Cardiac muscle cell (in vitro differentiated cells and primary cell): ENCODE measurements around the gene SPINT3. TPM values are rescaled to one million over a fixed set of nuclear protein-coding genes. Genes with fewer than 3 reads are reported as not detected.
A peak's percentile ranks its signal among the peaks of the same experiment; 100 is the strongest.

Source experiments
- DNase-seq, 2 donors: peaks; one replicate each; pipeline versions ENCODE4 v3.0.0 to v3.0.0-alpha.2; 2010 to 2017; ENCODE audit warnings: low read depth in 1 of 2, low spot score in 1 of 2
- H3K27ac ChIP-seq: fragments of 200-600 bp; sonication (generic); 2 replicates; pipeline ENCODE4 v1.5.1; 2016
- H3K27me3 ChIP-seq: fragments of 200-600 bp; sonication (generic); 2 replicates; pipeline ENCODE4 v1.6.0; 2016; ENCODE audit warnings: control low read depth
- H3K36me3 ChIP-seq: fragments of 200-600 bp; sonication (generic); 2 replicates; pipeline ENCODE4 v1.5.1; 2016; ENCODE audit warnings: control low read depth
- H3K4me1 ChIP-seq: fragments of 200-600 bp; sonication (generic); 2 replicates; pipeline ENCODE4 v1.8.1; 2017; ENCODE audit warnings: low read depth, mild to moderate bottlenecking, mixed run types
- H3K4me3 ChIP-seq: fragments of 200-600 bp; sonication (generic); 2 replicates; pipeline ENCODE4 v1.5.1; 2016; ENCODE audit warnings: mild to moderate bottlenecking
- H3K9me3 ChIP-seq: fragments of 200-600 bp; sonication (generic); 2 replicates; pipeline ENCODE4 v1.5.1; 2017; ENCODE audit warnings: low read depth, mild to moderate bottlenecking, control low read depth
- CTCF ChIP-seq: IDR thresholded peaks from 2 replicates; pipeline ENCODE4 v1.5.1; 2012; ENCODE audit warnings: low read depth, mild to moderate bottlenecking, low read length
- polyA plus RNA-seq: library from polyadenylated mRNA; unstranded; fragments of >200 nt; fragmentation: Nextera tagmentation; extraction: Ambion mirVana; gene quantifications from 2 replicates; pipeline ENCODE4 v1.2.1, GENCODE V29; 2016
- total RNA-seq: library from RNA; depleted of rRNA; stranded (reverse); fragments of >200 nt; gene quantifications from 2 replicates; pipeline ENCODE4 v1.2.3, GENCODE V29; 2016

SPINT3 gene
- not detected in 2 replicates for total RNA-seq
- not detected in 2 replicates for polyA plus RNA-seq

DNA sequence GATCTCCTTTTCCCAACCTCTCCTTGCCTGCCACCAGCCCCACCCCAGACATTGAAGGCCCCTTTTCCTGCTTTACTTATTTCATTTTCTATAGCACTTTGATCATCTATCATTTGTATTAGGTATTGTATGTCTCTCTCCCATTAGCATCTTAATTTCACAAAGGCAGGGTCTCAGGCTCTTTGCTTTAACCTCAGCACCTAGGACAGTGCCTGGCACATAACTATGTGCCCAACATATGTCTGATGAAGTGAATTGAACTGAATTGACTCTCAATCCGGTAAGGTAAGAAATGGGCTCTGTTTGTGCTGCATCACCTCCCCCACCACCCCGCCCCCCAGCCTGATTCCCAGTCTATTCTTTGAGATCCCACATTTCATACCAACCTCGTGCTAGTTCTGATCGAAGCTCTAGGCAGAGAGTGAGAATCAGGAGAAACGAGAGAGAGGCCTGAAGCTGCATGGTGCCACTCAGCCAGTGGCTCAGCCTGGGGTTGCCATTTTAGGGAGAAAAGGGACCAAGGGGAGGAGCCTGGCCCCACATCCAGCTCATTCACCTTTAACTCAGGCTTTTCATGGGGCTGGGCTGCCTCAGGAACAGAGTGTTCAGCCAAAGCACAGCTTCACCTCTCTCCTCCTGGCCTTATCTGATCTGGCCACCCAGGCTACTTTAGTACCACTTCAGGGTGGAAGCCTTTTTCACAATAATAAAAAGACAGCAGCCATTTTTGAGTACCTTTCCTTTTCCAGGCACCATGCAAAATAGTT is at the start of gene SPINT3:
TSS of gene SPINT3 (minus strand) at position 476 of the 767 bp plus-strand sequence. CDS start at position 462, 14 bp downstream.
- no peaks in the 10 kb centered on the region for H3K9me3 ChIP-seq
- no peaks in the 10 kb centered on the region for H3K36me3 ChIP-seq
- TF ChIP-seq CTCF = no peak
- H3K27me3 ChIP-seq = peaks cover 15% of the 10 kb centered on the region
- peak in 1 of 2 donors; percentile 8 for DNase-seq
- no peaks in the 10 kb centered on the region for H3K4me1 ChIP-seq
- H3K4me3 ChIP-seq = no peak within 1 kb of the TSS
- H3K27ac ChIP-seq = no peak within 1 kb of the TSS

- TF ChIP-seq CTCF = no peak
- Histone ChIP-seq H3K9me3 (no peaks in the 10 kb centered on the region), H3K27me3 (no peaks in the 10 kb centered on the region), H3K4me3 (no peak overlapping the region), H3K27ac (no peak overlapping the region), H3K4me1 (no peaks in the 10 kb centered on the region), H3K36me3 (no peaks in the 10 kb centered on the region)
- DNase-seq = no peak
These were observed 49.4 kb upstream of the SPINT3 start for GRCh38 chr20:45564760-45565276.

DNA sequence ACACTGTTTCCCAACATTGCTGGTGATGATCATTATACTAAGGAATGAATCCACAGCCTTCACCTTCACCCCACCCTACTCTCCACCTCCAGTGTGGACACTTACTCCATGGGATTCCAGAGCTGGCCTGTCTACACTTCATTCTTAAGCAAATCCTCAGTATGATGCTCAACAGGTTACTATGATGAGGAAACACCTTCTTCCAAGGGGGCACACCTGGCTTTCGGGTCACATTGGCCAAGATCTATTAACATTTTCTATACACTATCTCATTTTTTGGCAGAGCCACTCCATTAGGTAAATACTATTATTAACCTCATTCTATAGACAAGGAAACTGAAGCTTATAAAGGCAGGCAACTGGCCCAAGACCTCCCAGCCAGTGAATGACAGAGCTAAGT is 39.8 kb upstream of the SPINT3 start:
- H3K4me1 ChIP-seq = no peaks in the 10 kb centered on the region
- TF ChIP-seq CTCF = no peak

GRCh38 chr20:45552456-45552855 is 37.0 kb upstream of the SPINT3 start:
- no peak overlapping the region for H3K4me3 ChIP-seq
- DNase-seq = no peak
- H3K27ac ChIP-seq = no peak overlapping the region
- H3K9me3 ChIP-seq = no peaks in the 10 kb centered on the region
- H3K27me3 ChIP-seq = no peaks in the 10 kb centered on the region
- H3K36me3 ChIP-seq = no peaks in the 10 kb centered on the region
- TF ChIP-seq CTCF = no peak
- no peaks in the 10 kb centered on the region for H3K4me1 ChIP-seq

More for the DNA sequence above, 39.8 kb upstream of the SPINT3 start:
- DNase-seq = no peak
- Histone ChIP-seq H3K27me3 (no peaks in the 10 kb centered on the region), H3K27ac (no peak overlapping the region), H3K4me3 (no peak overlapping the region), H3K9me3 (no peaks in the 10 kb centered on the region), H3K36me3 (no peaks in the 10 kb centered on the region)

DNA sequence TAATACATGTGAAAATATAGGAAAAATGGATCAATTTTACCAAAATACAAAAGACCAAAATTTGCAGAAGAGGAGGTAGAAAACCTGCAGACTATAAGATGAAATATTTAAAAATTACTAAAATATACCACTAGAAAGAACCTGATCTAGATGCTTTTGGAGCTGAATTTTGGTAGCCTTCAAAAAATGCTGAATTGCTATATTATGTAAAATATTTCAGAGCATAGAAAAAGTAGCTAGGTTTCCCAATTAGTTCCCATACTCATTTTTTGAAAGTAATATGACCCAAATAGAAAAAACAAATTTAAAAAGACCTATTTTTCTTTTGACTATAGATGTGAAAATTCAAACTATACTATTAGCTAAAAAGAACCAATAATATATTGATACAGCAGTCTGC is 35.3 kb upstream of the SPINT3 start:
- Histone ChIP-seq H3K9me3 (no peaks in the 10 kb centered on the region), H3K27ac (no peak overlapping the region), H3K27me3 (no peaks in the 10 kb centered on the region), H3K36me3 (no peaks in the 10 kb centered on the region), H3K4me1 (no peaks in the 10 kb centered on the region), H3K4me3 (no peak overlapping the region)
- no peak for DNase-seq
- no peak for TF ChIP-seq CTCF
